Naive B cell (primary cell): Measurements from ENCODE around the gene TRAPPC2B. TPM values are rescaled to one million over a fixed set of nuclear protein-coding genes. Genes with fewer than 3 reads are reported as not detected.

Source experiments
- ATAC-seq, 2 donors: fragments of 150-1000 bp; cut with Tn5 transposase; 2 replicates each; pipeline ENCODE4 v1.10.0; 2021; ENCODE audit warnings: low read depth in 2 of 2, mild to moderate bottlenecking in 2 of 2, moderate library complexity in 2 of 2
- DNase-seq: peaks from one replicate; pipeline ENCODE4 v3.0.0; 2022
- H3K27ac Mint-ChIP-seq, 6 donors: one replicate each; pipeline ENCODE4 v1.8.0; 2020 to 2022; ENCODE audit warnings: mild to moderate bottlenecking in 6 of 6, mixed read lengths in 6 of 6, moderate library complexity in 5 of 6, inconsistent platforms in 2 of 6
- H3K27me3 Mint-ChIP-seq, 3 donors: one replicate each; pipeline ENCODE4 v1.8.0; 2021 to 2022; ENCODE audit warnings: mixed read lengths in 3 of 3, mild to moderate bottlenecking in 1 of 3
- H3K36me3 Mint-ChIP-seq, 2 donors: one replicate each; pipeline ENCODE4 v1.8.0; 2020 to 2022; ENCODE audit warnings: mixed read lengths in 2 of 2, inconsistent platforms in 1 of 2, mild to moderate bottlenecking in 1 of 2
- H3K4me1 Mint-ChIP-seq, 3 donors: one replicate each; pipeline ENCODE4 v1.8.0; 2020 to 2022; ENCODE audit warnings: mixed read lengths in 3 of 3, inconsistent platforms in 1 of 3, mild to moderate bottlenecking in 1 of 3, moderate library complexity in 1 of 3
- H3K4me3 Mint-ChIP-seq, 8 donors: one replicate each; pipeline ENCODE4 v1.8.0; 2020 to 2022; ENCODE audit warnings: mild to moderate bottlenecking in 8 of 8, mixed read lengths in 8 of 8, moderate library complexity in 8 of 8, inconsistent platforms in 2 of 8
- H3K9me3 Mint-ChIP-seq, 7 donors: one replicate each; pipeline ENCODE4 v1.8.0; 2020 to 2022; ENCODE audit warnings: mixed read lengths in 7 of 7, mild to moderate bottlenecking in 5 of 7, inconsistent platforms in 2 of 7, moderate library complexity in 1 of 7
- polyA plus RNA-seq, 6 donors: library from polyadenylated mRNA; unstranded; fragments of 300-500 nt; fragmentation: Illumina TruSeq; gene quantifications; one replicate each; pipeline ENCODE4 v1.2.3, GENCODE V29; 2021; ENCODE audit warnings: low read depth in 6 of 6

TRAPPC2B gene
- polyA plus RNA-seq, 6 donors from 2014 or later, result 35.5 to 91.3 (median 45.8) TPM

- H3K27ac Mint-ChIP-seq, result no peak overlapping the region
- no peak overlapping the region for H3K4me3 Mint-ChIP-seq
- H3K36me3 Mint-ChIP-seq, result peaks cover 32 to 35% of the 10 kb centered on the region in 2 donors
- ATAC-seq (no peak), DNase-seq (no peak)
- H3K27me3 Mint-ChIP-seq, result no peaks in the 10 kb centered on the region
- H3K9me3 Mint-ChIP-seq, result peaks cover 18 to 50% (median 37%) of the 10 kb centered on the region in 7 donors
- H3K4me1 Mint-ChIP-seq, result no peaks in the 10 kb centered on the region
These were observed 17.6 kb downstream of the TRAPPC2B start for GRCh38 chr19:57380923-57381322.

- DNase-seq (no peak), ATAC-seq (no peak)
- peaks cover 19 to 20% of the 10 kb centered on the region in 2 donors for H3K36me3 Mint-ChIP-seq
- H3K27ac Mint-ChIP-seq, result no peak overlapping the region
- H3K4me3 Mint-ChIP-seq, result no peak overlapping the region
- no peaks in the 10 kb centered on the region for H3K27me3 Mint-ChIP-seq
- H3K9me3 Mint-ChIP-seq, result peaks cover 10 to 30% (median 22%) of the 10 kb centered on the region in 7 donors
- H3K4me1 Mint-ChIP-seq, result no peaks in the 10 kb centered on the region
These were observed 19.6 kb downstream of the TRAPPC2B start for GRCh38 chr19:57382806-57383488.

- H3K4me3 Mint-ChIP-seq, result peak overlapping the region; percentile 88 to 98 (median 95)
- peaks cover 7 to 13% of the 10 kb centered on the region in 2 donors for H3K36me3 Mint-ChIP-seq
- peaks cover 24 to 46% (median 25%) of the 10 kb centered on the region in 3 donors for H3K4me1 Mint-ChIP-seq
- H3K9me3 Mint-ChIP-seq, result peaks cover 0 to 2% (median 0%) of the 10 kb centered on the region in 7 donors
- H3K27ac Mint-ChIP-seq, result peak overlapping the region; percentile 97 to 99 (median 98)
- DNase-seq, result no peak
- no peaks in the 10 kb centered on the region for H3K27me3 Mint-ChIP-seq
- ATAC-seq, result no peak
These were observed 25.9 kb downstream of the TRAPPC2B start for GRCh38 chr19:57389194-57389729.

- DNase-seq (peak; percentile 97), ATAC-seq (peak; percentile 92)
- H3K4me3 Mint-ChIP-seq, result peak within 1 kb of the TSS; percentile 88 to 98 (median 95)
- peaks cover 10 to 20% of the 10 kb centered on the region in 2 donors for H3K36me3 Mint-ChIP-seq
- H3K9me3 Mint-ChIP-seq, result peaks cover 0 to 2% (median 0%) of the 10 kb centered on the region in 7 donors
- no peaks in the 10 kb centered on the region for H3K27me3 Mint-ChIP-seq
- H3K27ac Mint-ChIP-seq, result peak within 1 kb of the TSS; percentile 97 to 99 (median 98)
- peaks cover 30 to 53% (median 31%) of the 10 kb centered on the region in 3 donors for H3K4me1 Mint-ChIP-seq
These were observed 26.6 kb downstream of the TRAPPC2B start, which contains the start of gene ZNF548 for GRCh38 chr19:57389730-57390598. Gene ZNF548 (plus strand): TSS chr19:57389854. CDS start chr19:57390100, 246 bp downstream.

- H3K4me1 Mint-ChIP-seq, result peaks cover 18 to 39% (median 30%) of the 10 kb centered on the region in 3 donors
- peaks cover 48 to 58% of the 10 kb centered on the region in 2 donors for H3K36me3 Mint-ChIP-seq
- no peak overlapping the region for H3K4me3 Mint-ChIP-seq
- no peak for ATAC-seq
- peaks cover 0 to 12% (median 6%) of the 10 kb centered on the region in 7 donors for H3K9me3 Mint-ChIP-seq
- DNase-seq, result no peak
- no peaks in the 10 kb centered on the region for H3K27me3 Mint-ChIP-seq
- H3K27ac Mint-ChIP-seq, result peak overlapping the region in 2 of 6 donors; percentile 31 to 76
These were observed 32.4 kb downstream of the TRAPPC2B start for GRCh38 chr19:57395710-57396109.

- peaks cover 13 to 21% (median 16%) of the 10 kb centered on the region in 3 donors for H3K4me1 Mint-ChIP-seq
- ATAC-seq (no peak), DNase-seq (no peak)
- H3K4me3 Mint-ChIP-seq, result no peak overlapping the region
- H3K9me3 Mint-ChIP-seq, result peaks cover 0 to 12% (median 6%) of the 10 kb centered on the region in 7 donors
- H3K36me3 Mint-ChIP-seq, result peaks cover 50 to 58% of the 10 kb centered on the region in 2 donors
- H3K27me3 Mint-ChIP-seq, result no peaks in the 10 kb centered on the region
- H3K27ac Mint-ChIP-seq, result no peak overlapping the region
These were observed 35.5 kb downstream of the TRAPPC2B start for GRCh38 chr19:57398868-57399267.

- peaks cover 0 to 2% (median 0%) of the 10 kb centered on the region in 7 donors for H3K9me3 Mint-ChIP-seq
- H3K4me3 Mint-ChIP-seq, result no peak overlapping the region
- ATAC-seq (no peak), DNase-seq (no peak)
- H3K4me1 Mint-ChIP-seq, result peaks cover 6 to 8% (median 8%) of the 10 kb centered on the region in 3 donors
- no peak overlapping the region for H3K27ac Mint-ChIP-seq
- no peaks in the 10 kb centered on the region for H3K27me3 Mint-ChIP-seq
- H3K36me3 Mint-ChIP-seq, result peaks cover 7 to 11% of the 10 kb centered on the region in 2 donors
These were observed 40.6 kb downstream of the TRAPPC2B start for GRCh38 chr19:57403737-57404563.

- peak; percentile 59 to 63 for ATAC-seq
- peak; percentile 58 for DNase-seq
- Mint-ChIP-seq H3K27me3 (no peaks in the 10 kb centered on the region), H3K4me1 (peaks cover 16 to 20% (median 18%) of the 10 kb centered on the region in 3 donors), H3K36me3 (peaks cover 0 to 6% of the 10 kb centered on the region in 2 donors), H3K9me3 (no peaks in the 10 kb centered on the region), H3K4me3 (peak overlapping the region in 2 of 8 donors; percentile 16 to 38), H3K27ac (peak overlapping the region in 4 of 6 donors; percentile 30 to 80 (median 58))
These were observed 43.3 kb downstream of the TRAPPC2B start for GRCh38 chr19:57406516-57407123.

- Mint-ChIP-seq H3K27me3 (no peaks in the 10 kb centered on the region), H3K27ac (peak within 1 kb of the TSS; percentile 58 to 96 (median 86)), H3K36me3 (peaks cover 11 to 21% of the 10 kb centered on the region in 2 donors), H3K4me3 (peak within 1 kb of the TSS; percentile 88 to 97 (median 96)), H3K4me1 (peaks cover 37 to 52% (median 44%) of the 10 kb centered on the region in 3 donors), H3K9me3 (peaks cover 0 to 4% (median 0%) of the 10 kb centered on the region in 7 donors)
- DNase-seq (peak; percentile 86), ATAC-seq (peak; percentile 99)
These were observed 47.7 kb downstream of the TRAPPC2B start, which contains the start of gene ZNF17 for GRCh38 chr19:57410877-57411671. Gene ZNF17 (plus strand): TSS chr19:57411161. CDS start chr19:57413616, 2,455 bp downstream.
